Activated CD4-positive, alpha-beta memory T cell treated with anti-CD3 and anti-CD28 coated beads for 36 hours (primary cell): ENCODE results near the gene PHYKPL. TPM values are rescaled to one million over a fixed set of nuclear protein-coding genes. Genes with fewer than 3 reads are reported as not detected.

ENCODE experiments used
- CTCF ChIA-PET: fragments of 350-600 bp; sonication (Branson Sonifier 250); formaldehyde crosslinking; loops from one replicate; lab custom pipeline; 2021; ENCODE audit warnings: antibody characterized with exemption, inconsistent platforms; lab: Charles Lee
- POLR2A ChIA-PET: fragments of 350-600 bp; sonication (Branson Sonifier 250); formaldehyde crosslinking; loops from one replicate; lab custom pipeline; 2021; ENCODE audit warnings: antibody characterized with exemption; lab: Charles Lee
- DNase-seq: peaks from one replicate; pipeline ENCODE4 v3.0.0-alpha.2; 2020
- H3K27ac Mint-ChIP-seq: one replicate; pipeline ENCODE4 v1.8.0; 2021; ENCODE audit warnings: mixed read lengths
- H3K27me3 Mint-ChIP-seq: one replicate; pipeline ENCODE4 v1.8.0; 2021; ENCODE audit warnings: mixed read lengths
- H3K36me3 Mint-ChIP-seq: one replicate; pipeline ENCODE4 v1.8.0; 2021; ENCODE audit warnings: mixed read lengths
- H3K4me1 Mint-ChIP-seq: one replicate; pipeline ENCODE4 v1.8.0; 2021; ENCODE audit warnings: low read depth, mixed read lengths
- H3K4me3 Mint-ChIP-seq: one replicate; pipeline ENCODE4 v1.8.0; 2021; ENCODE audit warnings: mild to moderate bottlenecking, mixed read lengths
- H3K9me3 Mint-ChIP-seq: one replicate; pipeline ENCODE4 v1.8.0; 2021; ENCODE audit warnings: mixed read lengths
- intact Hi-C: fragments of 100-400 bp; cut with micrococcal nuclease; formaldehyde crosslinking; loops from one replicate; pipeline ENCODE4 v1.15.1; 2023
- total RNA-seq, 2 experiments: library from RNA; stranded (reverse); gene quantifications; one replicate each; pipeline ENCODE4 v1.2.3, GENCODE V29; 2021

Gene PHYKPL
- total RNA-seq, 2 experiments from 2014 or later: 49.3 to 58.0 TPM

DNA sequence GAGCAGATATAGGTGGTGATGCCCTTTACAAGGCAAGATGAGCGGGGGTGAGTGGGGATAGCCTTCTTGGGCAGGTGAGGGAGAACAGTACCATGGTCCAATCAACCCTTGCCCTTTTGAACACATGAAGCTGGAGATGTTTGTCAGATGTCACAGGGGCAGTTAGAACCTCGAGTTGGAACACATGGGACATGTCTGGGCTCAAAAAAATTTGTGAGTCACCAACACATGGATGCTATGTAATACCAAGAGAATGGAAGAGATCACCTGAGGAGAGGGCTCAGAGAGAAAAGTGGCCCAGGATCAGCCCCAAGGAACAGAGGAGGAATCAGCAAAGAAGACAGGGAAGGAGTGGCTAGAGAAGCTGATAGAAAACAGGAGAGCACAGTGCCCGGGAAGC lies 4.7 kb downstream of the PHYKPL start:
- Mint-ChIP-seq H3K27ac (no peak overlapping the region), H3K4me3 (no peak overlapping the region), H3K27me3 (no peaks in the 10 kb centered on the region), H3K36me3 (peaks cover 62% of the 10 kb centered on the region), H3K4me1 (peaks cover 48% of the 10 kb centered on the region), H3K9me3 (no peaks in the 10 kb centered on the region)
- no peak for DNase-seq
- CTCF ChIA-PET: no interaction called here
- POLR2A ChIA-PET: no interaction called here
- intact Hi-C loops: no loop called here

DNA sequence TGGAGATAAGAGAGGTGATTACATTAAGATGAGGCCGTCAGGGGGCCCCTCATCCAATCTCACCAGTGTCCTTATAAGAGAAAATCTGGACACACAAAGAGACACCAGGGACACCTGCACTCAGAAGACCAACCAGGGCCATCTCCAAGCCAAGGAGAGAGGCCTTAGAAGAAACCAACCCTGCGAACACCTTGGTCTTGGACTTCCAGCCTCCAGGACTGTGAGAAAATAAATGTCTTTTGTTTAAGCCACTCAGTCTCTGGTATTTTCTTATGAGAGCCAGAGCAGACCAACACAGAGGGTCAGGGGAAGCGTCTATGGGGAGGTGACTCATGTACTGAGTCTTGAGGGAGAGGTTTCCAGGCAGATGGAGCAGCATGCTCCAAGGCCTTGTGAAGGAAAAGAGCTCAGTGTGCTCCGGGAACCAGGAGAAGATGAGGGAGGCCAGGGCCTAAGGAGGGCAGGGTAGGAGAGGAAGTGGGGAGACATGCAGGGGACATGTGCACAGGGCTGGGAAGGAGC lies 5.4 kb downstream of the PHYKPL start:
- POLR2A ChIA-PET: no interaction called here
- Mint-ChIP-seq H3K4me3 (no peak overlapping the region), H3K4me1 (peaks cover 46% of the 10 kb centered on the region), H3K27me3 (no peaks in the 10 kb centered on the region), H3K9me3 (no peaks in the 10 kb centered on the region), H3K27ac (no peak overlapping the region), H3K36me3 (peaks cover 63% of the 10 kb centered on the region)
- no peak for DNase-seq
- CTCF ChIA-PET: no interaction called here
- intact Hi-C loops: no loop called here

DNA sequence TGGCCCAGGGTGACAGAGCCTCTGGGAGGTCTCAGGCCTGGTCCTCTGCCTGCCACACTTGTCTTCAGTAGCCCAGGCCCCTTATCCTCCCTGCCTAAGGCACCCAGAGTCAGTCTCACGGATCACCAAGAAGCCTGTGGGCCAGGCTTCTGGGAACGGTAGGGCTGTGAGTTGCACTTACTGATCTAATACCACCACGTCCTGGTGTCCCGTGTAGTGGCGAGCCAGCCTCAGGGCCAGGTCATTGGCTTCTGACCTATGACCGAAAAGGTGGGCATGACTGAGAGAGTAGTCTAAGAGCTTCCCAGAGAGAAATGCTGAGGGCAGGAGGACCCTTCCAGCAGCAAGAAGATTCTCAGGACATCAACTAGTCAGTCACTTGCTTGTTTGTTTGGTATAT lies 7.4 kb downstream of the PHYKPL start:
- ChIA-PET CTCF (no interaction called here), POLR2A (interaction anchor here (0.6 kb wide), 1 partner anchor 1475 kb away, joined by 3 read pairs; no protein-coding TSS in a partner anchor)
- Mint-ChIP-seq H3K36me3 (peaks cover 49% of the 10 kb centered on the region), H3K4me1 (peaks cover 37% of the 10 kb centered on the region), H3K9me3 (no peaks in the 10 kb centered on the region), H3K4me3 (no peak overlapping the region), H3K27me3 (no peaks in the 10 kb centered on the region), H3K27ac (no peak overlapping the region)
- no peak for DNase-seq
- intact Hi-C loops: no loop called here

DNA sequence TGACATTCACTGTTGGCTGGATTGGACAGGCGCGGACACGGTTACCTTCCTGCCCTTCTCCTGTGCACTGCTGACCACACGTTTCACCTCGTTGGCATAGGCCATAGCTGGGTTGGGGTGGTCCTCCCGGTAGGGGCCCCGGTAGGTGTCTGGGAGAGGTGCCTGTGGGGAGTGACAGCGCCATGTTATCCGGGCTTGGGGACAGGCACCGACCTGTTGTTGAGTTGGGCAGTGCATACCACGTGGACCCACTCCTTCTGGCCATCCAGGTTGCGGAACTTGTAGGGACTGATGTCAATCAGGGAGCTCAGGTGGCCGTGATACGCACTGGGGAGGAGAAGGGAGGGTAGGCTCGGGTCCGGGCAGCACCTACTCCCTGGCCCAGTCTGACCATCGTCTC lies 8.2 kb downstream of the PHYKPL start:
- CTCF ChIA-PET: no interaction called here
- POLR2A ChIA-PET: interaction anchor here (0.6 kb wide), 1 partner anchor 1475 kb away, joined by 3 read pairs; no protein-coding TSS in a partner anchor
- intact Hi-C loops: no loop called here
- no peak for DNase-seq
- Mint-ChIP-seq H3K9me3 (no peaks in the 10 kb centered on the region), H3K4me1 (peaks cover 31% of the 10 kb centered on the region), H3K27me3 (no peaks in the 10 kb centered on the region), H3K36me3 (peaks cover 44% of the 10 kb centered on the region), H3K27ac (no peak overlapping the region), H3K4me3 (no peak overlapping the region)

DNA sequence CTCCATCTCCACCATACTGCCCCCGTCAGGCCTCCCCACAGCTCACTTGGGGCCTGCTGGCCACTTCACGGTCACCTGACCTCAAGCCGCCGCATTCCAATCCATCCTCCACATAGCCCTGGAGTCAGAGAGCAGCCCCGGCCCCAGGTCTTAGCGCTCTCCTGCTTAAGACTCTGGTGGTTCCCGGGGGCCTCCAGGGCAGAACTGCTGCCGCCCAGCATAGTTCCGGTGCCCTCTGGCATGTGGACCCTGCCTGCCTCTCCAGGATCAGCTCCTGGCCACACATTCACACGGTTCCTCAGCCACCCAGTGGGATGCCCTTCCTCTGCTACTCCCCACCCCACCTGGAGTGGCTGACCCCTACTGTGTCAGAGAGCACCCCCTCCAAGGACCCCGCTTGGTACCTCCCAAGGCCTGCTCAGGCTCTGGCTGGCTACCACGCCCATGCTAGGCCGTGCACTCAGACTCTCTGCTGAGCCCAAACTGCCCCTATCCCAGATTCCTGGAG lies 8.7 kb downstream of the PHYKPL start:
- no peaks in the 10 kb centered on the region for H3K9me3 Mint-ChIP-seq
- no peak for DNase-seq
- intact Hi-C loops: no loop called here
- peaks cover 26% of the 10 kb centered on the region for H3K4me1 Mint-ChIP-seq
- CTCF ChIA-PET: no interaction called here
- no peak overlapping the region for H3K4me3 Mint-ChIP-seq
- POLR2A ChIA-PET: no interaction called here
- peaks cover 42% of the 10 kb centered on the region for H3K36me3 Mint-ChIP-seq
- H3K27me3 Mint-ChIP-seq: no peaks in the 10 kb centered on the region
- no peak overlapping the region for H3K27ac Mint-ChIP-seq

DNA sequence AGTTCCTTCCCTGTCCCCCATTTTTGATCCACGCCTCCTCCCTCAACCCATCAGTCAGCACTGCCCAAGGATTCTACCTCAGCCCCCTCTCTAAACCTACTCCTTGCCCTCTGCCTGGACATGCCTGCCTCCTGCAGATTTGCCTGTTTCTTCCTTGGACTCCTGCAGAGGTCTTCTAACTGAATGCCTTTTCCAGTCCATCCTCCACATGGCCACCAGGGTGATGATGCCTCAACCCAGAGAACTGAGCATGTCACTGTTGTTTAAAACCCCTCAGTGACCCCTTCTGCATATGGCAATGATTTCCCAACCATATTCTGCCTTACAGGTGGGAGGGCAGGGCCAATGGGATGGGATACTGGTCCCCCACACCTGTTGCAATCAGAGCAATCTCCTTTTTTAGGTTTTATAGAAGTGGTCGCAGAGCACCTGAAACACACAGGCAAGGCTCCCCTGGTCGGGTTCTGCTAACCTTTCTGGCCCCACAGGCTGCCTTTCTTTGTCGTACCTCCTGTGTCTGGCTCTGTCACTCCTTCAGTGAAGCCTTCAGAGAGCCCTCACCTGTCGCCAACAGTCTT lies 9.3 kb downstream of the PHYKPL start:
- H3K27me3 Mint-ChIP-seq: no peaks in the 10 kb centered on the region
- peaks cover 43% of the 10 kb centered on the region for H3K36me3 Mint-ChIP-seq
- POLR2A ChIA-PET: no interaction called here
- H3K9me3 Mint-ChIP-seq: no peaks in the 10 kb centered on the region
- H3K4me1 Mint-ChIP-seq: peaks cover 21% of the 10 kb centered on the region
- CTCF ChIA-PET: no interaction called here
- no peak overlapping the region for H3K27ac Mint-ChIP-seq
- intact Hi-C loops: no loop called here
- H3K4me3 Mint-ChIP-seq: no peak overlapping the region
- DNase-seq: no peak

DNA sequence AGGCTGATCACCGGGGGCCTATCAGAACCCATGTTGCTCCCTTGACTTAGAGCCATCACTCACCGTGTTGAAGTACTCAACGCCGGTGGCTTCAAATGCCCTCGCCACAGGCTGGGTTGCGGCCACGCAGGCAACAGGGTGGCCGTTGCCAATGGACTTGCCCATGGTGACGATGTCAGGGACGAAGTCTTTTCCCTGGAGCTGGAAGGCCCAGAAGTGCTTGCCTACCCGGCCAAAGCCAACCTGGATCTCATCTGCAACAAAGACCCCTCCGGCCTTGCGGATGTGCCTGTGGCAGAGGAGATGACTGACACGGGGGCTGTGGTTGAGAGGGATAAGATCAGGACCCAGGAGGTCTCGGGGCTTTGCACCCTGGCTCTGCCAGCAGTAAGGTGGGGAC lies 10.3 kb downstream of the PHYKPL start:
- Mint-ChIP-seq H3K9me3 (no peaks in the 10 kb centered on the region), H3K36me3 (peaks cover 35% of the 10 kb centered on the region), H3K4me3 (no peak overlapping the region), H3K27me3 (no peaks in the 10 kb centered on the region), H3K27ac (no peak overlapping the region), H3K4me1 (peaks cover 12% of the 10 kb centered on the region)
- intact Hi-C loops: no loop called here
- POLR2A ChIA-PET: interaction anchor here (1.6 kb wide), 1 partner anchor 9 kb away, joined by 9 read pairs; the partner anchor contains the start of gene PHYKPL
- no peak for DNase-seq
- CTCF ChIA-PET: no interaction called here

DNA sequence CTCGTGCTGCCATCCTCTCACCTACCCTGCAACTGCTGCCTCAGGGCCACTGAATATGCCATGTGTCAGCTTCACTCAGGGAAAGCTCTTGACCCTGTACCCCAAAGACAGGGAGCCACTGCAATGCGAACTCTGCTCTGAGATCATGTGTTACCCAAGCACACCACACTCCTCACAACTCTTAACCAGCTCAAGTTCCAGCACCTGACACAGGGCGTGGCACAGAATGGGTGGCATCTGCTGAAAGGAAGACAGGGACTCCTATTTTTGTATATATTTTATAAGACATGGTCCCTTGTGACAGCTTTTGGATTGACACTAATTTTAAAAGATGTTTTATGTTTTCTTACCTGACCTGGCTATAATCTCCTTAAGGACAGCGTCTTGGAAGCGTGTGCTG lies 10.7 kb downstream of the PHYKPL start:
- H3K9me3 Mint-ChIP-seq: no peaks in the 10 kb centered on the region
- peaks cover 31% of the 10 kb centered on the region for H3K36me3 Mint-ChIP-seq
- ChIA-PET POLR2A (interaction anchor here (1.6 kb wide), 1 partner anchor 10 kb away, joined by 9 read pairs; the partner anchor contains the start of gene PHYKPL), CTCF (no interaction called here)
- peaks cover 9% of the 10 kb centered on the region for H3K4me1 Mint-ChIP-seq
- H3K27me3 Mint-ChIP-seq: no peaks in the 10 kb centered on the region
- DNase-seq: no peak
- no peak overlapping the region for H3K27ac Mint-ChIP-seq
- intact Hi-C loops: no loop called here
- no peak overlapping the region for H3K4me3 Mint-ChIP-seq

DNA sequence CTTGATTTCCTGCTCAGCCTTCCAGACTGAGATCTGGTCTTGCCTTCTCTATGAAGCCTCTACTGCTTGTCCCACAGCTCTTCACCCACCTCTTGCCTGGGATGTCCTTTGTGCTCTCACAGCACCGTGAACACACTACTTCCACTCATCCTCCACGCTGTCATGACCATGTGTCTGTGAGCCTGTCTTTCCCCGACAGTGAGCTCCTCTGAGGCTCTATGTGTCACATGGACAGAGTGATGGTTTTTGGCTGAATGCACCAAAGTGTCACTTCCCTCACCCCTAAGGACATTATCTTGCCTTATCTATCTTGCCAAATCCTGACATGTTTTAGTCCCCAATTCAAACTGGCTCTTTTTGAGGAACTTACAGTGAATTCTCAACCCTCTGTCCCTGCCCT lies 11.3 kb downstream of the PHYKPL start:
- Mint-ChIP-seq H3K4me3 (no peak overlapping the region), H3K27ac (peak overlapping the region; percentile 1), H3K9me3 (no peaks in the 10 kb centered on the region), H3K4me1 (peaks cover 8% of the 10 kb centered on the region), H3K36me3 (peaks cover 32% of the 10 kb centered on the region), H3K27me3 (no peaks in the 10 kb centered on the region)
- ChIA-PET CTCF (interaction anchor here (0.6 kb wide), 1 partner anchor 13 kb away, joined by 3 read pairs; no protein-coding TSS in a partner anchor), POLR2A (interaction anchor here (1.6 kb wide), 1 partner anchor 10 kb away, joined by 9 read pairs; the partner anchor contains the start of gene PHYKPL)
- no peak for DNase-seq
- intact Hi-C loops: no loop called here

DNA sequence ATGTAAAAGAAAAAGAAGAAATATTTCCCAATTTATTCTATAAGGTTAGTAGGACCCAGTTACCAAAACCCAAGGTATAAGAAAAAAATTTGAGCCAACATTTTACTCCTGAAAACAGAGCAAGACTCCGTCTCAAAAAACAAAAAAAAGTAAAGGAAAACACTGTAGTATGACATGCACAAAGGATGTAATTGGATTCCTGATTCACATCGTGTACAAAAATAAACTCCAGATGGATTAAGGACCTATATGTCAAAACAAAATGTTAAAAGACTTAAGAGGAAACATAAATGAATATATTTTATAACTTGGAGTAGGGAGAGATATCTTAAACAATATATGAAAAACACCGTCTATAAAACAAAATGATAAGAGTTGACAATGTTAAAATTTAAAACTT lies 13.8 kb downstream of the PHYKPL start:
- intact Hi-C loops: no loop called here
- ChIA-PET POLR2A (no interaction called here), CTCF (no interaction called here)
- Mint-ChIP-seq H3K9me3 (no peaks in the 10 kb centered on the region), H3K4me3 (no peak overlapping the region), H3K4me1 (peaks cover 13% of the 10 kb centered on the region), H3K27me3 (no peaks in the 10 kb centered on the region), H3K27ac (no peak overlapping the region), H3K36me3 (peaks cover 34% of the 10 kb centered on the region)
- no peak for DNase-seq

DNA sequence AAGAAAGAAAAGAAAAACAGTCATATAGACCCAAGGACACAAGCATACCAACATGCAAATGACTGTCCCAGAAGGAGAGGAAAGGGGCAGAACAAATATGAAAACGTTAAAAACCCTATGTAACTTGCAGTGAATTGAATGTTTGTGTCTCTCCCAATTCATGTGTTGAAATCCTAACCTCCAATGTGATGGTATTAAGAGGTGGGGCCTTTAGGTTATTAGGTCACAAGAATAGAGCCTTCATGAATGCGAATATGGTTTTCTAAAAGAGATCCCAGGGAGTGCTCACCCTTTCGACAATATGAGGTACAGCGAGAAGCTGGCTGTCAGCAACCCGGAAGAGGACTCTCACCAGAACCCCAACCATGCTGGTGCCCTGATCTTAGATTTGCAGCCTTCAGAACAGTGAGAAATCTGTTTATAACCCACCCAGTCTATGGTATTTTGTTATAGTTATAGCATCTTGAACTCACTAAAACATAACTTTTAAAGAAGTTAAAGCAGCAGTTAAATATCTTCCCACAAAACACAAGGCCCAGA lies 14.3 kb downstream of the PHYKPL start:
- no peak for DNase-seq
- Mint-ChIP-seq H3K4me1 (peaks cover 19% of the 10 kb centered on the region), H3K4me3 (no peak overlapping the region), H3K9me3 (no peaks in the 10 kb centered on the region), H3K27me3 (no peaks in the 10 kb centered on the region), H3K27ac (no peak overlapping the region), H3K36me3 (peaks cover 39% of the 10 kb centered on the region)
- ChIA-PET CTCF (no interaction called here), POLR2A (no interaction called here)
- intact Hi-C loops: no loop called here

DNA sequence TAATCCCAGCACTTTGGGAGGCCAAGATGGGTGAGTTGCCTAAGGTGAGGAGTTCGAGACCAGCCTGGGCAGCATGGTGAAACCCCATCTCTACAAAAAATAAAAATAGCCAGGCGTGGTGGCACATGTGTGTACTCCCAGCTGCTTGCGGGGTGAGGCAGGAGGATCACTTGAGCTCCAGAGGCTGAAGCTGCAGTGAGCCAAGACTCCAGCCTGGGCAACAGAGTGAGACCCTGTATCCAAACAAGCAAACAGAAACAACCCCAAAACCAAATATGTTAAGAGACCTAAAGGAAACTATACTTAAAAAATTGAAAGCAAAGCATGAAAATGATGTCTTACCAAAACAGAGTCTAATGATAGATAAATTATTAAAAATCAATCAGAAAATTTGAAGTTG lies 15.8 kb downstream of the PHYKPL start:
- H3K4me3 Mint-ChIP-seq: no peak overlapping the region
- H3K36me3 Mint-ChIP-seq: peaks cover 37% of the 10 kb centered on the region
- H3K9me3 Mint-ChIP-seq: no peaks in the 10 kb centered on the region
- ChIA-PET CTCF (interaction anchor here (1.4 kb wide), 1 partner anchor 18 kb away, joined by 6 read pairs; no protein-coding TSS in a partner anchor), POLR2A (interaction anchor here (1.0 kb wide), 1 partner anchor 12 kb away, joined by 5 read pairs; the partner anchor contains the start of gene HNRNPAB)
- intact Hi-C loops: no loop called here
- H3K27me3 Mint-ChIP-seq: no peaks in the 10 kb centered on the region
- peaks cover 19% of the 10 kb centered on the region for H3K4me1 Mint-ChIP-seq
- no peak for DNase-seq
- no peak overlapping the region for H3K27ac Mint-ChIP-seq
